Measurements from ENCODE around the gene ERMARD.

Gene ERMARD

GRCh38 chr6:169809386-169809785, 58.0 kb downstream of the ERMARD start:
- DNase-seq (ENCODE audit: low read depth in 2 of 2), result no peak
- H3K4me3 ChIP-seq (replicated peaks in 1 of 2; ENCODE audit: low read depth in 2 of 2, low read length in 2 of 2), result no peak overlapping the region
- no peak for TF ChIP-seq CTCF (IDR thresholded peaks at IDR 0.05; ENCODE audit: low read depth, low read length)

GRCh38 chr6:169810066-169810989, 58.9 kb downstream of the ERMARD start:
- no peak for TF ChIP-seq CTCF (IDR thresholded peaks at IDR 0.05; ENCODE audit: low read depth, low read length)
- H3K4me3 ChIP-seq (replicated peaks in 1 of 2; ENCODE audit: low read depth in 2 of 2, low read length in 2 of 2), result no peak overlapping the region
- DNase-seq (ENCODE audit: low read depth in 2 of 2), result no peak

GRCh38 chr6:169811072-169811471, 59.6 kb downstream of the ERMARD start:
- no peak overlapping the region for H3K4me3 ChIP-seq (replicated peaks in 1 of 2; ENCODE audit: low read depth in 2 of 2, low read length in 2 of 2)
- no peak for DNase-seq (ENCODE audit: low read depth in 2 of 2)
- no peak for TF ChIP-seq CTCF (IDR thresholded peaks at IDR 0.05; ENCODE audit: low read depth, low read length)

DNA sequence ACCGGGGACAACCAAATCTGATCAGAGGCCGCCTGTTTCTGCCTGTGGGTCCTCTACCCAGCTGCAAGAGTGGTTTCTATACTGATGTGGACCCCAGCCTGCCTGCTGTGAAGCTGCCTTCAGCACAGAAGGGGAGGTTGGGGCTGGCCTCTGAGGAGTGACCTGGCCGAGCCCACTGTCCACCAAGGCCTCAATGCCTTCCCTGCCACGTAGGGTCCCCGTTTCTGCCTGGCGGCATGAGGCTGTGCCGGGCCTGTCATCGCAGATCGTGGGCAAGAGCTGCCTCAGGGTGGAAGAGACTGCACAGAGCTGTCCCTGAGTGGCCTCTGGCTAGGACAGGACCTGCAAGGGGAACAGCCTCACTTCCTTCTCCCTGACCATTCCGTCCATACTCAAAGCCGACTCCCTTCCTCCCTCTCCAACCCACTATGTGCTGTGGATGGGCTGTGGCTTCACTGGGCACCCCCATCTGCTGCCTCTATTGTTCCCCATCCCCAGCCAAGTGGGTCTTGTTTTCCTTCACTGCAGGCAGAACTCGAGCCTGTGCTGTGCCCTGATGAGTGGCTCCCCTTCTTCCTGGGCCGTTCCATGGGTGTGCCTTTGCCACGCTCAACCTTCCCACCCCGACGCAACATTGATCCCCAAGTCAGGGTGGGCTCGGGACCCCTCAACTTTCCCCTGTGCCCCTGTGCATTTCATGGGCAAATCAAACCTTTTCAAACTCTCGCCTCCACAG, 60.3 kb downstream of the ERMARD start:
- no peak for DNase-seq (ENCODE audit: low read depth in 2 of 2)
- no peak for TF ChIP-seq CTCF (IDR thresholded peaks at IDR 0.05; ENCODE audit: low read depth, low read length)
- H3K4me3 ChIP-seq (replicated peaks in 1 of 2; ENCODE audit: low read depth in 2 of 2, low read length in 2 of 2), result no peak overlapping the region

DNA sequence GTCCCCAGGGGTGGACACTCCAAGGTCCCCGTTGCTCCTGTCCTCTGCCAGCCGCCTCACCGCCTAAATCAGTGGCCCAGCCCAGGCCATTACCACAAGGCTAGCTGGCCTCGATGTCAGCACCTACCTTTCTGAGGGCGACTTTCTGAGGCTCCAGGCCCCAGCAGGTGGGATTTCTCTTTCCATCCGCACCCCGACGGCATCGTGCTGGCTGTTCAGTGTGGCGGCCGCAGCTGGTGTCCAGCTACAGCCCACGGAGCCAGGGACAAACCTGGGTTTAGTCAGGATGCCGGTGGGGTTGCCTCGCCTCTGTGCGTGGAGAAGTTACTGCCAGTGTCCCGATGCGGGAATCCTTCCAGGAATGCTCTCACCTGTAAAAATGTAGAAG, 60.8 kb downstream of the ERMARD start:
- TF ChIP-seq CTCF (IDR thresholded peaks at IDR 0.05; ENCODE audit: low read depth, low read length), result no peak
- no peak for DNase-seq (ENCODE audit: low read depth in 2 of 2)
- no peak overlapping the region for H3K4me3 ChIP-seq (replicated peaks in 1 of 2; ENCODE audit: low read depth in 2 of 2, low read length in 2 of 2)

- DNase-seq (ENCODE audit: low read depth in 2 of 2), result no peak
- TF ChIP-seq CTCF (IDR thresholded peaks at IDR 0.05; ENCODE audit: low read depth, low read length), result no peak
- H3K4me3 ChIP-seq (replicated peaks in 1 of 2; ENCODE audit: low read depth in 2 of 2, low read length in 2 of 2), result no peak overlapping the region
These were observed 62.5 kb downstream of the ERMARD start for GRCh38 chr6:169813969-169814368.
